CD14-positive monocyte (primary cell): ENCODE measurements around the gene SMARCA4. TPM values are rescaled to one million over a fixed set of nuclear protein-coding genes. Genes with fewer than 3 reads are reported as not detected.
"Not testable (repeated sequence)": the region's sequence is repeated elsewhere in the genome, so short reads cannot be mapped to it uniquely, and the experiment has no call there.

Source experiments
- DNase-seq, 3 donors: peaks; one replicate each; pipeline ENCODE4 v3.0.0-alpha.2; 2011 to 2022
- H2AFZ ChIP-seq: 2 replicates; pipeline ENCODE4 v1.6.0; 2012; ENCODE audit warnings: mild to moderate bottlenecking, low read depth, low read length, inconsistent platforms; ENCODE audit not compliant: insufficient read depth, poor library complexity, severe bottlenecking
- H3K27ac ChIP-seq, 2 donors: 1 replicate in 1 of 2; 2 replicates in 1 of 2; pipeline ENCODE4 v1.5.1; 2012 to 2013; ENCODE audit warnings: low read length in 2 of 2, control low read depth in 1 of 2, inconsistent platforms in 1 of 2, low read depth in 1 of 2, mild to moderate bottlenecking in 1 of 2
- H3K27me3 ChIP-seq, 2 donors: one replicate each; pipeline versions ENCODE4 v1.6.0 to v1.6.1; 2011 to 2013; ENCODE audit warnings: low read length in 2 of 2; ENCODE audit not compliant: control insufficient read depth in 2 of 2, insufficient read depth in 2 of 2
- H3K36me3 ChIP-seq, 2 donors: replicated peaks in 1 of 2; 1 replicate in 1 of 2; 2 replicates in 1 of 2; pipeline versions ENCODE4 v1.5.1 to v1.6.1; 2012 to 2013; ENCODE audit warnings: low read length in 2 of 2, control low read depth in 1 of 2, inconsistent platforms in 1 of 2, mild to moderate bottlenecking in 1 of 2; ENCODE audit not compliant: insufficient read depth in 2 of 2, control insufficient read depth in 1 of 2
- H3K4me1 ChIP-seq, 2 donors: 1 replicate in 1 of 2; 2 replicates in 1 of 2; pipeline versions ENCODE4 v1.5.1 to v1.6.1; 2012 to 2013; ENCODE audit warnings: low read length in 2 of 2, control low read depth in 1 of 2, inconsistent platforms in 1 of 2, mild to moderate bottlenecking in 1 of 2, moderate library complexity in 1 of 2; ENCODE audit not compliant: insufficient read depth in 2 of 2, control insufficient read depth in 1 of 2
- H3K4me2 ChIP-seq: replicated peaks from 2 replicates; pipeline ENCODE3; 2012; ENCODE audit warnings: low read length, moderate library complexity, mild to moderate bottlenecking; ENCODE audit not compliant: poor library complexity, severe bottlenecking; ENCODE audit errors: extremely low read depth
- H3K4me3 ChIP-seq, 3 experiments: fragments of 200-600 bp in 1 of 3; sonication (generic) in 1 of 3; replicated peaks in 1 of 3; 1 replicate in 2 of 3; 2 replicates in 1 of 3; pipeline ENCODE4 v1.5.1; 2011 to 2013; ENCODE audit warnings: low read length in 3 of 3, mild to moderate bottlenecking in 3 of 3, control low read depth in 2 of 3, low read depth in 2 of 3, inconsistent platforms in 1 of 3, moderate library complexity in 1 of 3
- H3K79me2 ChIP-seq: 2 replicates; pipeline ENCODE4 v1.6.0; 2012; ENCODE audit warnings: mild to moderate bottlenecking, control low read depth, inconsistent platforms, low read length, moderate library complexity; ENCODE audit not compliant: insufficient read depth
- H3K9ac ChIP-seq: 2 replicates; pipeline ENCODE4 v1.6.0; 2017; ENCODE audit warnings: low read length, mild to moderate bottlenecking; ENCODE audit not compliant: insufficient read depth, poor library complexity, severe bottlenecking
- H3K9me3 ChIP-seq, 2 donors: replicated peaks in 1 of 2; 1 replicate in 1 of 2; 2 replicates in 1 of 2; pipeline versions ENCODE4 v1.5.1 to v1.6.1; 2012 to 2013; ENCODE audit warnings: low read length in 2 of 2, control low read depth in 1 of 2; ENCODE audit not compliant: control insufficient read depth in 1 of 2, insufficient read depth in 1 of 2
- H4K20me1 ChIP-seq: 2 replicates; pipeline ENCODE4 v1.6.0; 2012; ENCODE audit warnings: mild to moderate bottlenecking, low read length, control low read depth, moderate library complexity; ENCODE audit not compliant: insufficient read depth
- H3K27ac Mint-ChIP-seq, 7 donors: one replicate each; pipeline ENCODE4 v1.8.0; 2020; ENCODE audit warnings: mild to moderate bottlenecking in 7 of 7, mixed read lengths in 7 of 7, moderate library complexity in 6 of 7, inconsistent platforms in 2 of 7
- H3K27me3 Mint-ChIP-seq, 3 donors: one replicate each; pipeline ENCODE4 v1.8.0; 2021 to 2022; ENCODE audit warnings: low read depth in 3 of 3, mild to moderate bottlenecking in 3 of 3, mixed read lengths in 3 of 3, moderate library complexity in 3 of 3, inconsistent platforms in 1 of 3
- H3K36me3 Mint-ChIP-seq, 2 donors: one replicate each; pipeline ENCODE4 v1.8.0; 2020; ENCODE audit warnings: mixed read lengths in 2 of 2, inconsistent platforms in 1 of 2, mild to moderate bottlenecking in 1 of 2
- H3K4me1 Mint-ChIP-seq: one replicate; pipeline ENCODE4 v1.8.0; 2020; ENCODE audit warnings: mild to moderate bottlenecking, mixed read lengths
- H3K4me3 Mint-ChIP-seq, 2 donors: one replicate each; pipeline ENCODE4 v1.8.0; 2020; ENCODE audit warnings: mild to moderate bottlenecking in 2 of 2, mixed read lengths in 2 of 2, moderate library complexity in 1 of 2
- H3K9me3 Mint-ChIP-seq, 7 donors: one replicate each; pipeline ENCODE4 v1.8.0; 2020 to 2022; ENCODE audit warnings: mixed read lengths in 7 of 7, mild to moderate bottlenecking in 6 of 7, moderate library complexity in 6 of 7, inconsistent platforms in 2 of 7
- CTCF ChIP-seq: fragments of 200-600 bp; IDR thresholded peaks from one replicate; pipeline ENCODE4 v1.8.0; 2022; ENCODE audit warnings: antibody characterized with exemption, mild to moderate bottlenecking
- WGBS: methylation state at CpG from one replicate; pipeline ENCODE4 v1.1.5; 2013; ENCODE audit warnings: missing lambda C conversion rate; ENCODE audit not compliant: insufficient coverage; 5-methylcytosine and 5-hydroxymethylcytosine counted together
- intact Hi-C, 2 donors: fragments of 100-400 bp; cut with micrococcal nuclease; formaldehyde crosslinking; loops; one replicate each; pipeline versions ENCODE4 v1.15.0 to v1.15.1; 2023
- polyA plus RNA-seq, 3 donors: library from polyadenylated mRNA; depleted of rRNA in 1 of 3; unstranded in 2 of 3; stranded (reverse) in 1 of 3; fragments of 300-500 nt in 2 of 3; fragments of >200 nt in 1 of 3; fragmentation: Illumina TruSeq in 2 of 3; gene quantifications; 1 replicate in 2 of 3; 2 replicates in 1 of 3; pipeline ENCODE4 v1.2.3, GENCODE V29; 2012 to 2021

SMARCA4 gene
- polyA plus RNA-seq, 3 donors = 5.1 to 53.3 (median 7.0) TPM

GRCh38 chr19:10952809-10953208 lies 8.0 kb upstream of the SMARCA4 start:
- Mint-ChIP-seq H3K9me3 (peaks cover 0 to 4% (median 0%) of the 10 kb centered on the region in 7 donors), H3K27ac (no peak overlapping the region), H3K27me3 (no peaks in the 10 kb centered on the region), H3K4me1 (peaks cover 2% of the 10 kb centered on the region), H3K36me3 (no peaks in the 10 kb centered on the region), H3K4me3 (no peak overlapping the region)
- no peak for DNase-seq
- H2AFZ ChIP-seq = no peak overlapping the region
- no peak overlapping the region for H3K27ac ChIP-seq
- H3K4me2 ChIP-seq = no peak overlapping the region
- TF ChIP-seq CTCF = no peak
- 100% methylated on average over 2 of the region's 6 CpGs for WGBS
- H3K27me3 ChIP-seq = no peaks in the 10 kb centered on the region
- no peaks in the 10 kb centered on the region for H3K79me2 ChIP-seq
- H3K9ac ChIP-seq = no peak overlapping the region
- intact Hi-C loops = no loop called here
- no peaks in the 10 kb centered on the region for H4K20me1 ChIP-seq
- no peaks in the 10 kb centered on the region for H3K4me1 ChIP-seq
- H3K36me3 ChIP-seq = no peaks in the 10 kb centered on the region
- no peak overlapping the region for H3K4me3 ChIP-seq
- H3K9me3 ChIP-seq = no peaks in the 10 kb centered on the region

GRCh38 chr19:10959277-10959968 lies 1.4 kb upstream of the SMARCA4 start:
- WGBS = 96% methylated on average over 17 of the region's 19 CpGs
- Histone ChIP-seq H4K20me1 (peaks cover 26% of the 10 kb centered on the region), H3K79me2 (peaks cover 33% of the 10 kb centered on the region), H3K9ac (peak overlapping the region; percentile 90), H3K4me3 (peak overlapping the region in 1 of 3 experiments; percentile 81), H3K4me1 (peaks cover 16 to 31% of the 10 kb centered on the region in 2 donors), H3K27ac (peak overlapping the region in 1 of 2 donors; percentile 92)
- intact Hi-C loops, H3K36me3 Mint-ChIP-seq, H3K9me3 ChIP-seq, H3K4me2 ChIP-seq, H3K36me3 ChIP-seq, H2AFZ ChIP-seq, H3K27me3 ChIP-seq, DNase-seq, H3K9me3 Mint-ChIP-seq, H3K27me3 Mint-ChIP-seq: not testable (repeated sequence)
- H3K4me3 Mint-ChIP-seq = peak overlapping the region in 1 of 2 donors; percentile 82
- H3K4me1 Mint-ChIP-seq = peaks cover 27% of the 10 kb centered on the region
- H3K27ac Mint-ChIP-seq = peak overlapping the region in 6 of 7 donors; percentile 85 to 94 (median 90)
